HEK293 (cell line): Measurements from ENCODE around the gene MAGI1.

Source experiments
- HOXC10 ChIP-seq: sonication (generic); formaldehyde crosslinking; IDR thresholded peaks from 2 replicates; pipeline ENCODE4 v1.8.1; 2023; ENCODE audit warnings: mild to moderate bottlenecking, missing genetic modification reagents
- INSM2 ChIP-seq: fragments of 450-650 bp; formaldehyde crosslinking; IDR thresholded peaks from 2 replicates; pipeline ENCODE4 v1.5.1; 2016; ENCODE audit warnings: missing biosample characterization, missing genetic modification characterization
- KLF1 ChIP-seq: fragments of 450-650 bp; formaldehyde crosslinking; IDR thresholded peaks from 2 replicates; pipeline ENCODE4 v1.5.1; 2016; ENCODE audit warnings: missing biosample characterization, missing genetic modification characterization
- KLF7 ChIP-seq: fragments of 450-650 bp; formaldehyde crosslinking; IDR thresholded peaks from 2 replicates; pipeline ENCODE4 v1.5.1; 2016; ENCODE audit warnings: missing biosample characterization, missing genetic modification characterization, borderline replicate concordance
- MEIS1 ChIP-seq: sonication (generic); formaldehyde crosslinking; IDR thresholded peaks from 2 replicates; pipeline ENCODE4 v1.8.1; 2022; ENCODE audit warnings: missing genetic modification reagents, mild to moderate bottlenecking, borderline replicate concordance
- PRDM1 ChIP-seq: fragments of 450-650 bp; formaldehyde crosslinking; IDR thresholded peaks from 2 replicates; pipeline ENCODE4; 2016; ENCODE audit warnings: missing biosample characterization, missing genetic modification characterization
- TCF7L2 ChIP-seq: IDR thresholded peaks from 2 replicates; pipeline ENCODE4 v1.6.1; 2011; ENCODE audit warnings: low read depth, mild to moderate bottlenecking, inconsistent platforms, low read length, moderate library complexity, borderline replicate concordance
- ZBTB20 ChIP-seq: fragments of 450-650 bp; formaldehyde crosslinking; IDR thresholded peaks from 2 replicates; pipeline ENCODE4 v1.5.1; 2016; ENCODE audit warnings: missing biosample characterization, missing genetic modification characterization
- ZBTB8A ChIP-seq: fragments of 450-650 bp; formaldehyde crosslinking; IDR thresholded peaks from 2 replicates; pipeline ENCODE4 v1.5.1; 2016; ENCODE audit warnings: missing biosample characterization, missing genetic modification characterization
- ZEB2 ChIP-seq: fragments of 450-650 bp; formaldehyde crosslinking; IDR thresholded peaks from 2 replicates; pipeline ENCODE4 v1.5.1; 2016; ENCODE audit warnings: missing biosample characterization, missing genetic modification characterization
- ZFP41 ChIP-seq: fragments of 450-650 bp; formaldehyde crosslinking; IDR thresholded peaks from 2 replicates; pipeline ENCODE4 v1.5.1; 2016; ENCODE audit warnings: missing biosample characterization, missing genetic modification characterization, borderline replicate concordance
- ZNF157 ChIP-seq: fragments of 450-650 bp; formaldehyde crosslinking; IDR thresholded peaks from 2 replicates; pipeline ENCODE4 v1.5.1; 2016; ENCODE audit warnings: missing biosample characterization, missing genetic modification characterization
- ZNF174 ChIP-seq: fragments of 450-650 bp; formaldehyde crosslinking; IDR thresholded peaks from 2 replicates; pipeline ENCODE4 v1.5.0; 2017; ENCODE audit warnings: missing biosample characterization, mild to moderate bottlenecking, missing genetic modification characterization
- ZNF202 ChIP-seq: fragments of 450-650 bp; formaldehyde crosslinking; IDR thresholded peaks from 2 replicates; pipeline ENCODE4 v1.5.1; 2016; ENCODE audit warnings: missing biosample characterization, missing genetic modification characterization, borderline replicate concordance
- ZNF214 ChIP-seq: fragments of 450-650 bp; formaldehyde crosslinking; IDR thresholded peaks from 2 replicates; pipeline ENCODE4 v1.5.1; 2017; ENCODE audit warnings: missing biosample characterization, mild to moderate bottlenecking, missing genetic modification characterization, borderline replicate concordance
- ZNF248 ChIP-seq: fragments of 450-650 bp; formaldehyde crosslinking; IDR thresholded peaks from 2 replicates; pipeline ENCODE4 v1.5.1; 2017; ENCODE audit warnings: missing biosample characterization, missing genetic modification characterization
- ZNF266 ChIP-seq: fragments of 450-650 bp; formaldehyde crosslinking; IDR thresholded peaks from 2 replicates; pipeline ENCODE4 v1.5.1; 2016; ENCODE audit warnings: missing biosample characterization, missing genetic modification characterization, low read depth
- ZNF433 ChIP-seq: fragments of 450-650 bp; formaldehyde crosslinking; IDR thresholded peaks from 2 replicates; pipeline ENCODE4 v1.5.1; 2016; ENCODE audit warnings: missing biosample characterization, missing genetic modification characterization, low read depth
- ZNF488 ChIP-seq: fragments of 450-650 bp; formaldehyde crosslinking; IDR thresholded peaks from 2 replicates; pipeline ENCODE4 v1.5.1; 2016; ENCODE audit warnings: missing biosample characterization, missing genetic modification characterization
- ZNF518A ChIP-seq: fragments of 450-650 bp; formaldehyde crosslinking; conservative IDR thresholded peaks from 2 replicates; pipeline ENCODE4 v1.5.1; 2016; ENCODE audit warnings: low read depth, missing biosample characterization, missing genetic modification characterization
- ZNF580 ChIP-seq: fragments of 450-650 bp; formaldehyde crosslinking; IDR thresholded peaks from 2 replicates; pipeline ENCODE4 v1.5.1; 2016; ENCODE audit warnings: missing biosample characterization, missing genetic modification characterization
- ZNF610 ChIP-seq: fragments of 450-650 bp; formaldehyde crosslinking; IDR thresholded peaks from 2 replicates; pipeline ENCODE4 v1.5.1; 2016; ENCODE audit warnings: missing biosample characterization, missing genetic modification characterization, borderline replicate concordance
- ZNF621 ChIP-seq: fragments of 450-650 bp; formaldehyde crosslinking; IDR thresholded peaks from 2 replicates; pipeline ENCODE4 v1.5.1; 2017; ENCODE audit warnings: missing biosample characterization, missing genetic modification characterization
- ZNF660 ChIP-seq: fragments of 450-650 bp; IDR thresholded peaks from 2 replicates; pipeline ENCODE4 v1.5.1; 2018; ENCODE audit warnings: missing biosample characterization, mild to moderate bottlenecking, missing genetic modification characterization
- ZNF692 ChIP-seq: fragments of 450-650 bp; formaldehyde crosslinking; IDR thresholded peaks from 2 replicates; pipeline ENCODE4 v1.5.1; 2016; ENCODE audit warnings: missing biosample characterization, missing genetic modification characterization
- ZNF76 ChIP-seq: fragments of 450-650 bp; formaldehyde crosslinking; IDR thresholded peaks from 2 replicates; pipeline ENCODE4; 2016; ENCODE audit warnings: low read depth, missing biosample characterization, missing genetic modification characterization, borderline replicate concordance
- ZNF768 ChIP-seq: fragments of 450-650 bp; formaldehyde crosslinking; IDR thresholded peaks from 2 replicates; pipeline ENCODE4 v1.5.1; 2018; ENCODE audit warnings: missing biosample characterization, mild to moderate bottlenecking, missing genetic modification characterization
- ZNF776 ChIP-seq: fragments of 450-650 bp; formaldehyde crosslinking; IDR thresholded peaks from 2 replicates; pipeline ENCODE4 v1.5.0; 2017; ENCODE audit warnings: missing biosample characterization, missing genetic modification characterization, borderline replicate concordance
- ZNF785 ChIP-seq: fragments of 450-650 bp; formaldehyde crosslinking; IDR thresholded peaks from 2 replicates; pipeline ENCODE4 v1.5.1; 2016; ENCODE audit warnings: missing biosample characterization, missing genetic modification characterization
- ZNF792 ChIP-seq: fragments of 450-650 bp; formaldehyde crosslinking; IDR thresholded peaks from 2 replicates; pipeline ENCODE4 v1.5.1; 2016; ENCODE audit warnings: missing biosample characterization, missing genetic modification characterization
- ZNF830 ChIP-seq: fragments of 450-650 bp; IDR thresholded peaks from 2 replicates; pipeline ENCODE4 v1.5.0; 2018; ENCODE audit warnings: missing biosample characterization, missing genetic modification characterization, low read depth, mild to moderate bottlenecking, moderate library complexity
- ZNF843 ChIP-seq: fragments of 450-650 bp; formaldehyde crosslinking; IDR thresholded peaks from 2 replicates; pipeline ENCODE4 v1.5.1; 2016; ENCODE audit warnings: missing biosample characterization, missing genetic modification characterization

MAGI1 gene

GRCh38 chr3:65963787-65964677 lies 74.7 kb downstream of the MAGI1 start (continued):
- TF ChIP-seq ZNF580 (tag by site-specific recombination) (no peak), MEIS1 (no peak), ZNF248 (tag by site-specific recombination) (no peak), ZBTB8A (tag by site-specific recombination) (no peak), ZNF610 (tag by site-specific recombination) (no peak), KLF7 (tag by site-specific recombination) (no peak), ZNF76 (tag by site-specific recombination) (no peak), ZNF266 (tag by site-specific recombination) (no peak), ZNF157 (tag by site-specific recombination) (no peak), ZNF202 (tag by site-specific recombination) (no peak), INSM2 (tag by site-specific recombination) (no peak; the same call in 1 of the 2 replicates), PRDM1 (tag by site-specific recombination) (peak; percentile 60), ZNF433 (tag by site-specific recombination) (no peak), ZBTB20 (tag by site-specific recombination) (no peak), ZNF692 (tag by site-specific recombination) (no peak), ZNF488 (no peak), ZNF830 (no peak), ZNF621 (tag by site-specific recombination) (no peak), TCF7L2 (no peak), ZNF776 (no peak), HOXC10 (CRISPR knock-in tag) (no peak), ZNF174 (tag by site-specific recombination) (no peak), ZEB2 (tag by site-specific recombination) (0 out of 2 replicates have a peak, but pooled peaks have one; percentile 20), ZNF768 (tag by site-specific recombination) (no peak), ZNF660 (peak; percentile 66), ZFP41 (tag by site-specific recombination) (no peak), ZNF214 (no peak; the same call in 1 of the 2 replicates), KLF1 (tag by site-specific recombination) (no peak), ZNF843 (no peak), ZNF785 (tag by site-specific recombination) (no peak), ZNF518A (tag by site-specific recombination) (no peak), ZNF792 (tag by site-specific recombination) (no peak)
